Fibroblast of peridontal ligament (primary cell): ENCODE results near the gene USP9X.
"Not testable (repeated sequence)": the region's sequence is repeated elsewhere in the genome, so short reads cannot be mapped to it uniquely, and the experiment has no call there.

Experiments
- DNase-seq: peaks from one replicate; pipeline ENCODE4 v3.0.0-alpha.2; 2010; ENCODE audit errors: extremely low read depth

Gene USP9X

DNA sequence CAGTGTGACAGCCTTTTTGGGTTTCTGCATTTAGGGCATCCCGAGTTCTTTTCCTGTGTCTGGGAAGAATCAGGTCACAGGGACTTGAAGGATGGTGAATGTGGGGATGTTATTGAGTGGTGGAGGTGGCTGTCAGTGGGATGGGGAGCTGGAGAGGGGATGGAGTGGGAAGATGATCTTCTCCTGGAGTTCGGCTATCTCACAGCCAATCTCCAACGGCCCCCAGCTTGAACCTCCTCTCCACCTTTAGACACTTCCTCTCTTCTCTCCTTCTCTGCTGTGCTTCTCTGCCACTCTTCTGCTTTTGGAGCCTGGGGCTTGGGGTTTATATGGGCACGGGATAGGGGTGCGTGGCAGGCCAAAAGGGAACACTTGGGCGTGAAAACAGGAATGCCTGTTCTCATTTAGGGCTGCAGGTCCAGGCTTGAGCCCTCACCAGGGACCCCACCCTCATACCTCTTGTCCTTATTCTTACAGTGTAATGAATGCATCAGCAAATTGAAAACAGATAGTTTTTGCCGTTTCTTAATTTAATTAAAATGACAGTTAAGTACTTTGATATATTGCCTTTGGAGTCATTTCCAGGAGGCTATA lies 37.5 kb downstream of the USP9X start:
- DNase-seq, result no peak

DNA sequence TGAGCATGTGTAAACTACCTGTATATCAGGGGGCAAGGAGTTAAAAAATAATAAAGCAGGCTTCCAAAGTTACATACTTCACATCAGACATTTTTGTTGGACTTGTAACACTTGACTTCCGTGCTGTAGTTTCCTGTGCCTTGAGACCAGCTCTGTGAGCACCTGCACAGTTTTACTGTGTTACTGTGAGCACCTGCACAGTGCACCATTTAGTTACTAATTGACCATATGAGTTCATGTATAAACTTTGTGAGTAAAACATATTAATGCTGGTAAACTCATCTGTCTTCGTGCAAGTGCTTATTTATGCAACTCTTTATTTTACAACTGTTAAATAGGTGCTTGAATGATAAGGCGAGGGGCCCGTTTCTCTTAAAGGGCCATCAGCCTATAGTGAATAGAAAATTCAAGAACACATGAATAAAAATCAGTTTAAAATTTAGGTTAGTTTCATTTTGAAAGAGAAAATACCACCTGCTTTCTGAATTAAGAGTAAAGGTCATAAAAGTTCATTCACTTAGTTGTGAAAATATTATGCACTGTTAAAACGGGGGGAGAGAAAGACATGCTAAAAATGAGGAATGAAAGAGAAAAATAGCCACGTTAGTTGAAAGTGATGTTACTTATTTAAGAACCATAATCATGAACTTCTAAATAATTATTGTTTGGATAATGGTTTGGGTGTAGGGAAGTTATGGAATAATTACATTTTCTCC lies 42.4 kb downstream of the USP9X start:
- no peak for DNase-seq

- no peak for DNase-seq
Observed at GRCh38 chrX:41128955-41129354, 43.7 kb downstream of the USP9X start.

DNA sequence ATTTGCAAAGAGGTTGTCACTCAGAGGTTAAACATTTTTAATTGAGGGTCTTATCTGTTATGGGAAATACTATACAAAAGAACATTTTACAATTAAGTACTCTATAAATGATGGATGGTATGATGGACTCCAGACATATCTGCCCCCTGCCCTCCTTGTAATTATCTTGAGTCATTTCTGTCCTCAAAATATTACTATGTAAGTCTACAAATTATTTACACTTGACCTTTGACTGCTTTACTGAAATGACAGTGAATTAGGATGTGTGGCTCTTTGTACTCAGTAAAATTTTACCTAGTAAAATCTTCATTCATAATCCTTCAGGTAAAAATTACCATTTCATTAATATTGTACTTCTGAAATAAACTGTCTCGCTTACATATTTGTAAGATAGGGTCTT lies 46.5 kb downstream of the USP9X start:
- DNase-seq, result no peak

- DNase-seq, result no peak
Observed at GRCh38 chrX:41133551-41133950, 48.3 kb downstream of the USP9X start.

DNA sequence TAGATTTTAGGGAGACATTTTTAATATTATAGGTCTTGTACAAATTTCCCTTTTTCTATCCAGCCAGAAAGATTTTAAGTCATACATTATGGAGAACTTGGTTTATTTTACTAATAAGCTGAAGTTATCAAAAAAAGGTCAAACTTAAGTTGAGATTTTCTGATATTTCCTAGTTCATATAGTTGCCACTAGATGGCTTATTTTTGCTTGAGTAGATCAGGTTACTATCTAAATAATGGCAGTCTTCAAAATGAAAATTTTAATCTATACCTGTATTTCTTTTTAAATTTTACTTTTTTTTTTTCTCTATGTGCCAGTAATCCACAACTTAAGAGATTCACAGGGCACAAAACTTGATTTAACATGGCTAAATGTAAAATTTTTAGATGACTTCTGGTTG lies 52.3 kb downstream of the USP9X start:
- DNase-seq, result peak; percentile 32

GRCh38 chrX:41142130-41142910 lies 57.1 kb downstream of the USP9X start:
- no peak for DNase-seq

DNA sequence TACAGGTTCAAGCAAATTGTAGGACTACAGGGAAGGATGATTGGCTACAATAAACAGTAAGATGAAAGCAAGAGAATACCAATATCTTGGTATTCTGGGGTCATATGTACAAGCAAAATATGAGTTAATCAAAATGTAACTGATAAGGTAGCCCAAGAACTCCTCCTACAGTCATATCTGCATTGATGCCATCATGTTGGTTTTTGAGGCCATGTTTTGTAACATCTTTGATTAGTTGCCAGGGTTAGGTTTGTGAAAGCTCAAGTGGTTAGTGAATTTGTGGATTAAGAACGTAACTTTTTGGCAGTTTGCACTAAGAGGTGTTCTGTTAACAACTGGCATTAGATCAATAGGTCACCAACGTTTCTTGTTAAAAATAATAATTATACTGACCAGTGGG lies 59.6 kb downstream of the USP9X start:
- no peak for DNase-seq

DNA sequence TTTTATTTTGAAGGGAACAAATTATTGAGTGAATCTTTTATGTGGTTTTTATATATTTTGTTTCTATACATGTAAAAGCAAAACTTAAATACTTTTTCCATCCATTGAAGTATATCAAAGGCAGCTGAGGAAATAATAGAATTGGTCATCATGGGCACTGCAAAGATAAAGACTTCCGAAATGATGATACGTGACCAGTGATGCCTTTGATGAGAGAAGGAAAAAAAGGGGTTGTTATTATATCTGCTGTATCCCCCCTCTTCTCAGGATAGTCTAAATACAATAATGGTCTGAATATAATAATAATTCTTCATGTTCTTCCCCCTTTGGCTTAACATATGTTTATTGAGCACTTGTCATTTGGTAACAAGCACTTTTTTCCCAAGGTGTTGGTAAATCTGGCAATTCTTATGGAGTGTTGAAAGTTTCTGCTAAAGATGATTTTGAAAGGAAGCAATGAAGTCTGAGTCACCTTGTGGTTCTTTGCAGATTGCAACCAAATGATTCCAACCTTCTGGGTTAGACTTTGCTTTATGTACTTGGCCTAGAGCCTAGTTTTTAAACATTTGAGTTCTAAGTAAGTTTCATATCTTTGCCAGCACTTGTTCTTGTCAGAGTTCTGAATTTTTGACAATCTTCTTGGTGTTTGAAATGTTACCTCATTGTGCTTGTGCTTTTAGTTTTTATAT lies 60.8 kb downstream of the USP9X start:
- peak; percentile 93 for DNase-seq

DNA sequence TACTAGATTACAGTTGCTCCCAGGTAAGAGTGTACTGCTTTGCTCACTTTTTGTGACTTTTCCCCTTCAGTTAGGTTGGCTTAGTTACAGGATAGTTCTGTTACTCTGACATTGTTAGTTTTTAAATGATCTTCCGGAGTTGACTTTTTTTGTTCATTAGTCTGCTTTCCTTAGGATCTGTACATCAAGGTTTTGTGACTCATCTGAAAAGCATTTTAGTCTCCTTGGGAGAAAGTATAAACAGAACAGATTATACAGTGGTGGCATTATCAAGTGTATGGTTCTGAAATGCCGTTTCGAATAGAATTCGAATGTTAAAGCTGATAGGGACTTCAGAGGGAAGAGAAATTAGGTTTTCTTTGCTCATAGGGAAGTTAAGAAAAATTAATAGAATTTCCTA lies 63.3 kb downstream of the USP9X start:
- peak; percentile 51 for DNase-seq

GRCh38 chrX:41150043-41150442 lies 64.8 kb downstream of the USP9X start:
- no peak for DNase-seq

- DNase-seq, result not testable (repeated sequence)
Observed at GRCh38 chrX:41151726-41152125, 66.5 kb downstream of the USP9X start.

DNA sequence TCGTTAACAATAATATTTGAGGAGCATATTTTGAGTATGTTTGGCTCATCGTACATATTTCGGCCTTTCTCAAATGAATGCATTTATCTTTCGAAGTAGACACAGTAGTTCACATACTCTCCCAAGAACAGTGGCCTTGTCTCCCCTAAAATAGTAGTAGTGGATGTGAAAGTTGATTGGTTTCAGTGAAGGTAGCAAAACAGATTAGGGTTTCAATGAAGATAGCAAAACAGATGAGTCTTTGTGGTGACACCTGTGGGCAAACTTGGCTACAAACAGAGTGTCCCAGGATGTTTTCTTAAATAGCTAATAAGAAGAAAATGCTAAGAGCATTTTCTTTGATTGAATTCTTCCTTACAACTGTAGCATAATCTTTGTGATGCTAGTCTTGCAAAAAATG lies 67.0 kb downstream of the USP9X start:
- no peak for DNase-seq

DNA sequence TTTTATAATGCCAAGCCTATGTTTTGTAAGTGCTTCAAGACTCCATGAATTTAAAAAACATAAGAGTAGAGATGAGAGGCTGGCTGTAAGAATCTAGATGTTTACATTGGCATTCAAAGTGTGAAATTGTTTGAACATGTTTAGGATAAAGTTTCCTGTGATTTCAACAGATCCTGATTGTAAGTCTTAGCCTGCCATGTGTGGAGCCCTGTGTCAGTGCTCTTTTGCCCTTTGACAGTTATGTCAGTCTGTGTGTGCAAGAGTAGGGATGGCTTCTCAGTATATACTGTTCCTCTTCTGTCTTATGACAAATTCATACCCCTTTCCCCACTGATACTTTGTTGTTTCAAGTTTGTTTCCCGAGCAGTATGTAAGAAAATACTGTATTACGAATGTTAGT lies 68.2 kb downstream of the USP9X start:
- peak; percentile 39 for DNase-seq

GRCh38 chrX:41153957-41154356 lies 68.7 kb downstream of the USP9X start:
- DNase-seq, result no peak

DNA sequence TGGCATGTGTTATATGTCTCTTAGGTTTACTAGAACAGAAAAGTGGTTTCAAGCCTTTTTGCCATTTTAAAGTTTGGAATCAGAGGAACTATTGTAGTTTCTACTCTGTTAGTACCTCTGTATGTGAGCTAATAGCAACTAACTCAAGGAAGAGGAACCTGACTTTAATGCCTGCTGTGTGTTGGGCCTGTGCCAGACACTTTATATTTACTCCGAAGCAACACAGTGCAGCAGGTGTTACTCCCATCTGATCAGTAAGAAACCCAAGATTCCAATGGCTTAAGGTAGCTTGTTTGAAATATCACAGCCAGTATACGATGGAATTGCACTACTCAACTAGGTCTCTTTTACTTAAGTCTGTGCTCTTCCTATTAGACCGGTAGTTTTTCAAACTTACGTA lies 79.2 kb downstream of the USP9X start:
- no peak for DNase-seq

DNA sequence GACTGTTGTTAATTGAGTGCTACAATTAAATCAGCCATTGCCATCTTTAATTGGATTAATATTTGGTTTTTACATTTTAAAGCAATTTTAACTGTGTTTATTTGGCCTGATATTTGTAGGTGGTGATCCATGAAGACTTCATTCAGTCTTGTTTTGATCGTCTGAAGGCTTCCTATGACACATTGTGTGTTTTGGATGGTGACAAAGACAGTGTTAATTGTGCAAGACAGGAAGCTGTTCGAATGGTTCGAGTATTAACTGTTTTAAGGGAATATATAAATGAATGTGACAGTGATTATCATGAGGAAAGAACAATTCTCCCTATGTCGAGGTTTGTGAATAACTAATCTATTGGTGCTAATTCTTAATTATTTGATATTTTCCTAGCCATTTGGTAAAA lies 82.6 kb downstream of the USP9X start:
- DNase-seq, result no peak

GRCh38 chrX:41176263-41176662 lies 91.0 kb downstream of the USP9X start:
- DNase-seq, result no peak

DNA sequence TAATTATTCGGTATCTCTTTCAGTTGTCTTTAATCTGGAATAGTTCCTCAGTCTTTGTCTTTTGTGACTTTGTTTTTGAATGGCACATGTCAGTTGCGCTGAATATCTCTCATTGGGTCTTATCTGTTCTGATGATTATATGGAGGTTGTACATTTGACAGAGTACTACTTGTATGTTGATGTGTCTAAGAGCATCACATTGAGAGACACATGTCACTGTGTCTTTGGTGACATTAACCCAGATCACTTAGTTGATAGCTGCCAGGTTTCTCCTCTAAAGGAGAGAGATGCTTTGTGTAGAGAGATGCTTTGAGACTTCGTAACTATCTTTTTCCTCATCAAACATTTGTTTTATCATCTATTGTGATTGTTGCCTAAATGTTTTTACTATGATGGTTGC lies 92.1 kb downstream of the USP9X start:
- DNase-seq, result no peak

GRCh38 chrX:41178201-41178600 lies 93.0 kb downstream of the USP9X start:
- DNase-seq, result no peak

GRCh38 chrX:41180194-41180908 lies 95.1 kb downstream of the USP9X start:
- peak; percentile 74 for DNase-seq

DNA sequence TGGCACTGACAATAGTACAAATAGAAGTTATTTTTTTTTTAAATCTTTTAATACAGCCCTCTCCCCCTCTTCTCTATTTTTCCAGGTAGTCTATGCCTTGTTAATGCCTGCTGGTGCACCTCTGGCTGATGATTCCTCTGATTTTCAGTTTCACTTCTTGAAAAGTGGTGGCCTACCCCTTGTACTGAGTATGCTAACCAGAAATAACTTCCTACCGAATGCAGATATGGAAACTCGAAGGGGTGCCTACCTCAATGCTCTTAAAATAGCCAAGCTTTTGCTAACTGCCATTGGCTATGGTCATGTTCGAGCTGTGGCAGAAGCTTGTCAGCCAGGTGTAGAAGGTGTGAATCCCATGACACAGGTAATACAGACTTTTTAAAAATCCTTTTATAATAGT lies 99.1 kb downstream of the USP9X start:
- DNase-seq, result no peak
